HFF-Myc (cell line): ENCODE results near the gene ZNF710.

Source experiments
- DNase-seq: peaks from one replicate; pipeline ENCODE4 v3.0.0-alpha.2; 2011; ENCODE audit warnings: low read depth; ENCODE audit errors: extremely low read depth
- H3K4me3 ChIP-seq: replicated peaks from 2 replicates; pipeline ENCODE4 v1.5.1; 2011; ENCODE audit warnings: low read depth, mild to moderate bottlenecking, control low read depth, low read length
- TF ChIP-seq, protein P1 (sequence below): IDR thresholded peaks from 2 replicates; pipeline ENCODE4 v1.5.1; 2012; ENCODE audit warnings: mild to moderate bottlenecking, low read depth, low read length, control low read depth; ENCODE audit errors: missing control alignments

The ZNF710 gene

DNA sequence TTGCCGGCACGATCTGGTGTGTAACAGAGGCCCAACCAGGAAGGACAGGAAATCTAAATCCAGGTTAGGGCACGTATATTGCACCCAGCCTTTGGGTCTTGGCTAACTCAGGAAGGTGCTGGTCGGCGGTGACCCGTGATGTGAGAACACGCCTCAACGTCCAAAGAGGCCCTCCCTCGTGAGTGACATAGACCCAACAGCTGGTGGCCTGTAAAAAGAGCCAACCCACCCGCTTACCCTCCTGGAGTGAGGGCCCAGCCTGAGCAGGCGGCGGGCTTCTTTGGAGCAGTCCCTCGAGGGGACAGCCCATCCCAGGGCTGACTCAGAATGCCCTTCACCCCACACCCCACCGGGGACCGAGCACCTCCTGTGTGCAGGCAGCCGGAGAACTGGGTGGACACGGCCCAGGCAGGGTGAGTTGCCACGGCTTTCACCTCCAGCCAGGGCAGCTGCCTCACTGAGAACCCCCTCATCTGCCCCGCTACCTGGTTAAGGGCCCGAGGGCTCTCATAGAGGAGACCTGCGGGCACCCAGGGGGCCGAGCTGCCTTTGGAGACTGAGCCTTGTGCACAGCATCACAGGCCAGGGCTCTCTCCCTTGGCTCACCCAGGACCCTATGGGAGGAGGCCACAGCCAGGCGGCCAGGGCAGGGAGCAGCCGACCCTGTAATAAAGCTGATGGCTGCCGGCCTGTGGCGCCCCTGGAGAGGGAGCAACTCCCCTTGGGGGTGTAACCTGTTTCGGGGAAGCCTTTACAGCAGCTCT, 41.8 kb downstream of the ZNF710 start:
- TF ChIP-seq, protein P1, sequence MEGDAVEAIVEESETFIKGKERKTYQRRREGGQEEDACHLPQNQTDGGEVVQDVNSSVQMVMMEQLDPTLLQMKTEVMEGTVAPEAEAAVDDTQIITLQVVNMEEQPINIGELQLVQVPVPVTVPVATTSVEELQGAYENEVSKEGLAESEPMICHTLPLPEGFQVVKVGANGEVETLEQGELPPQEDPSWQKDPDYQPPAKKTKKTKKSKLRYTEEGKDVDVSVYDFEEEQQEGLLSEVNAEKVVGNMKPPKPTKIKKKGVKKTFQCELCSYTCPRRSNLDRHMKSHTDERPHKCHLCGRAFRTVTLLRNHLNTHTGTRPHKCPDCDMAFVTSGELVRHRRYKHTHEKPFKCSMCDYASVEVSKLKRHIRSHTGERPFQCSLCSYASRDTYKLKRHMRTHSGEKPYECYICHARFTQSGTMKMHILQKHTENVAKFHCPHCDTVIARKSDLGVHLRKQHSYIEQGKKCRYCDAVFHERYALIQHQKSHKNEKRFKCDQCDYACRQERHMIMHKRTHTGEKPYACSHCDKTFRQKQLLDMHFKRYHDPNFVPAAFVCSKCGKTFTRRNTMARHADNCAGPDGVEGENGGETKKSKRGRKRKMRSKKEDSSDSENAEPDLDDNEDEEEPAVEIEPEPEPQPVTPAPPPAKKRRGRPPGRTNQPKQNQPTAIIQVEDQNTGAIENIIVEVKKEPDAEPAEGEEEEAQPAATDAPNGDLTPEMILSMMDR: no peak
- no peak overlapping the region for H3K4me3 ChIP-seq
- no peak for DNase-seq

DNA sequence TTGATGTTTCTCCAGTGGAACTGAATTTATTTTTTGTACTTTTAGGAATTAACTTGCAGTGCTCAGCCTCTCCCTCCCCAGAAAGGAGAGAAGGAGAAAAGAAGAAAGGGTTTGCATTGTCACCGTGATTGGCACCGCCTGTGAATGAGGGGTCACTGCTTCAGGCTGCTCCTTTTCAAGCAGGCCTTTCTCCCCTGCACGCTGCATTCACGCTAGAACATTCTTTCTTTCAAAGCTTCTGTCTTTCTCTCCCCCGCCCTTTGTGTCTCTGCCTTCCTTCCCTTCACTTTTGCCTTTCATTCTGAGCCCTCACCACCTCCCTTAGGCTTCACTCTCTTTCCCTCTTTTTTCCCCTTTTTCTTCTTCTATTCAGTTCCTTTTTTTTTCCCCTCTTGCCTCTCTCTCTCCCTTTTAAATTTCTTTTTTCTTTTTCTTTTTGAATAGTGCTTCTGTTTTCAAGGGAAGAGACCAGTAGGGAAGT, 42.4 kb downstream of the ZNF710 start:
- no peak for DNase-seq
- H3K4me3 ChIP-seq: no peak overlapping the region
- TF ChIP-seq, protein P1: no peak

DNA sequence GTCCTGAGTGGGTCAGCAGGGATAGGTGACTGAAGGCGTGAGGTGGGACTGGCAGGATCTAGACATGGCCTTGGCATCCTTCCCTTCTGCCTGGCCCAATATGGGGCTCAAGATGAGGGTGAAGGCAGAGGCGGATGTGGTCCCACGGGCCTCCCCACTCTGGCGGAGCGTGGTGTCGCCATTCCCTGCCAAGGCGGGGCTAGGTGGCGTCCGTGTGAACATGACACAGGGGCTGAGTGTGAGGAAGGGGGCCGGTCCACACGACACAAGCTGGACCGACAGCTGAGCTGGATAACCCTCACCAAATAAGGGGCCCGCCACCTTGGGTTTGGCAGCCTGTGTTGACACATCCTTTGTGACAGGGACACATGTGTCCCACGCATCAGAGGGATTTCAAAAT, 43.1 kb downstream of the ZNF710 start:
- H3K4me3 ChIP-seq: no peak overlapping the region
- TF ChIP-seq, protein P1: no peak
- no peak for DNase-seq

DNA sequence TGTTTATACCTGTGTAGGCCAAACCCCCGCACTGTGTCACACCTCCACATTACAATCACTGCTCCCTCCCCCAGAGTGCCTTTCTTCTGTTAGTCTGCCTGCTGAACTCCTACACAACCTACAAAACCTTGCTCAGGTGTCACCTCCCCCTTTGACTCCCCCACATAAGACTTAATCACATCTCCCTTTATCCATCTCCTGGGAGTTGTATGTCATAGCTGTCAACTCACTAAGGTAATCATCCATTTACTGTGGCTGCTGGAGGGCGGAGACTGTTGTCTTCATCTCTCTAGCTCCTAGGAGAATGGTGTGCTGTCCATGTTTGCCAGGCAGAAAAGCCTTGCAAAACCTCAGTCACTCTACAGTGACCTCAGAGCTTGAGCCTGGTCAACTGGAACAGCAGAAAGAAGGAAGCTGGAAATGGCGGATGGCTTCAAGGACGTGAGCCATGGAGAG, 43.8 kb downstream of the ZNF710 start:
- no peak for DNase-seq
- TF ChIP-seq, protein P1: no peak
- no peak overlapping the region for H3K4me3 ChIP-seq

GRCh38 chr15:90046289-90046688, 45.2 kb downstream of the ZNF710 start:
- TF ChIP-seq, protein P1: no peak
- no peak overlapping the region for H3K4me3 ChIP-seq
- no peak for DNase-seq

DNA sequence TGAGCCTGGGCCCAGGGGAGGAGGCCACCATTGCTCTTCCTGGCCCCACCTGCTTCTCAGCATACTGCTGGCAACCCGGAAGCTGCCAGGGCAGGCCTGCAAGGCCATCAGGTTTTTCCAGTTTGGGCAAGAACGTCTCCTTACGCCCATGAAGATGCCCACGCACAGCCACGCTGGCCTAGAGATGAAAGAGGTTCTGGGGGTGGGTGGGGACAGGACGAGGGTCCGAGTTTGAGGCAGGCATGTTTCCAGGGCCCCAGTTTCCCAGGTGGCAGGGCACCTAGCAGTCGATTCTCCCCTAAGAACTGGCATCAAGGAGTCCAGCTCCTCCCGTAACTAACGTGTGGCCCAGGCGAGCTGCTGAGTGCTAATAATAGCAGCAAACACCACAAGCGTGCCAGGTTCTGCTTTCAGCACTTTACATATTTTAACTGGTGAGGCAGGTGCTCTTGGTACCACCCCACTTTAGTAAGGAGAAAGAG, 45.8 kb downstream of the ZNF710 start:
- no peak for DNase-seq
- TF ChIP-seq, protein P1: no peak
- no peak overlapping the region for H3K4me3 ChIP-seq
